ENCODE results near the gene TBX15.

The TBX15 gene

GRCh38 chr1:118997225-118997624 lies 9.1 kb upstream of the TBX15 start:
- H3K4me3 ChIP-seq (ENCODE audit: low read depth, low read length): no peak overlapping the region
- no peak for TF ChIP-seq CTCF (IDR thresholded peaks at IDR 0.05; ENCODE audit: control insufficient read depth, extremely low read depth, insufficient read depth)
- DNase-seq (ENCODE audit: low read depth): no peak

- no peak for DNase-seq (ENCODE audit: low read depth)
- H3K4me3 ChIP-seq (ENCODE audit: low read depth, low read length): no peak overlapping the region
- no peak for TF ChIP-seq CTCF (IDR thresholded peaks at IDR 0.05; ENCODE audit: control insufficient read depth, extremely low read depth, insufficient read depth)
Observed at GRCh38 chr1:118995312-118996016, 7.3 kb upstream of the TBX15 start.

- H3K4me3 ChIP-seq (ENCODE audit: low read depth, low read length): no peak overlapping the region
- no peak for TF ChIP-seq CTCF (IDR thresholded peaks at IDR 0.05; ENCODE audit: control insufficient read depth, extremely low read depth, insufficient read depth)
- no peak for DNase-seq (ENCODE audit: low read depth)
Observed at GRCh38 chr1:118993700-118994026, 5.5 kb upstream of the TBX15 start.

DNA sequence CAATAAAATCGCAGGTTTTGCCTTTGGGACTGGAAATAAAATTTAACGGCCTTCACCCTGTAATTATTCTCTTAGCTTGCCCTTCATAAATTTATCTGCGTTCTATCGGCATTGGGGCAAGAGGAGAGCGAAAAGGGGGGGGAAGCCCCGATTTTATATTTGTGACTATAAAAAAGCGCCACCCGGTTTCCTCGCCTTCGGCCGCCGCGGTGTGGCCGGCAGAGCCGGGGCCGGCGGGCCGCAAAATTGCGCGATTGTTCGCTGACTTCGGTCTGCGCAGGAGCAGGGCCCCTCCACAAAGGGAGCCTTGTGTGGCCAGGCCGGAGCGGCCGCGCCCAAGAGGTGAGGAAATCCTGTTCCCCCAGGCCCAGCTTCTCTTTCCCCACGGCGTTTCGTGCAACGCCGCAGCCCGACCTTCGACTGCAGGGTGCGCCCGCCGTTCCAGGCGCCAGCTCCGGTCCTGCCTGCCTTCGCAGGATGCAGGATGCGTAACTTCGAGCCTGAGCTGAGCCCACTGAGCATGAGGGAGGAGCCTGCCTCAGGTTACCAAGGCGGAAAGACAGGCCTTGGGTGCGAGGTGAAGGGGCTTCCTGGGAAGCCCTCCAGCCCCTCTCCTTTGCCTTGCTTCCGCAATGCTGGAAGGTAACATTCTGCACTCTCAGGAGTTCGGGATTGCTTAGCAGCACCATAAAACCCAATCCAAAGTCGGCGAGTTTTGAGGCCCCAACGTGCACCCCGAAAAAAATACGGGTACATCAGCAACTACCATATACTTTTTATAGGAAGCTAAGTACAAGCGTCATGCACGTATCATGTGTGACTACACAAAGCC lies 4.9 kb upstream of the TBX15 start:
- H3K4me3 ChIP-seq (ENCODE audit: low read depth, low read length): no peak overlapping the region
- no peak for TF ChIP-seq CTCF (IDR thresholded peaks at IDR 0.05; ENCODE audit: control insufficient read depth, extremely low read depth, insufficient read depth)

DNA sequence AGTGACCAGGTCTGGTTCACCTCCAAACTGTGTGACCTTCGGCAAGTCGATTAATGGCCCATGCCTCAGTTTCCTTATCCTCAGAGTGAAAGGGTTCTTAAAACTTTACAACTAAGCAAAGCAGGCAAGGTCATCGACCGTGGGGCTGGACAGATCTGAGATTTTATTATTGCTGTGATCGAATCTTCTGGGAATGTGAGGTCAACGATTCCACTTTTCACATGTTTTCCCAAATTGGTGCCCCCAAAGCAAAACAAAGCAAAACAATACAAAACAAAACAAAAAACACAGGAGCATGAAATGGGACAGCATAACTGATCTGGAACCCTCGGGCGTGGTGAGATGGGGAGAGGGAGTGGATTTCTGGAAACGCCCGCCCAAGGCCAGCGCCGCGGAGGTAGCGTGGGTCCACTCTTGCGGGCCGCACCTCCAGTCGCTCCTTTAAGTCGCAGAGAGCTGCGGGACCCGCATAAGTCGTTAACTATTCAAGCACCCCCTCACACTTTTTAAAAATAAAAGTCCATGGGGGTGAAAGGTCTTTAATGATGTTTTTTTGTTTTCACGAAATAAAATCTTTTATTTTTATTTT lies 4.2 kb upstream of the TBX15 start:
- no peak for TF ChIP-seq CTCF (IDR thresholded peaks at IDR 0.05; ENCODE audit: control insufficient read depth, extremely low read depth, insufficient read depth)
- DNase-seq (ENCODE audit: low read depth): no peak
- H3K4me3 ChIP-seq (ENCODE audit: low read depth, low read length): no peak overlapping the region

More for the DNA sequence above, 4.9 kb upstream of the TBX15 start:
- DNase-seq (ENCODE audit: low read depth): no peak

DNA sequence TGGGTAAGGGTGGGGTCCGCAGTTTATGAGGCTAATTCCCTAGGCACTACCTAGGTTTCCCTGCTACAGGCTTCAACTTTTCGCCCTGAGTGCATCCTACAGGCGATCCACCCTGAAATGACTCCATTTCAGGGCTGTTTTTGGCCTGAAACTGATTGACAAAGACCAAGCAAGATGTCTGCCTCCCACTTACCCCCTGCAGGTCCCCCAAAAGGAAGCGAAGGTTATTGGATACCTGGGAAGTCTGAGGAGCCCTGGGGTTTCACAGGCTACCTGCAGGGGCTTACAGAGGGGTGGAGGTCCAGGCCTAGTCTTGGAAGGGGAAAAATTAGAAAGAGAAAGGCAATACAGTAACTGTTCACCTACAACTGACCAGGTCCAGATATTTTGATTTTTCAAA lies 3.3 kb upstream of the TBX15 start:
- TF ChIP-seq CTCF (IDR thresholded peaks at IDR 0.05; ENCODE audit: control insufficient read depth, extremely low read depth, insufficient read depth): no peak
- no peak overlapping the region for H3K4me3 ChIP-seq (ENCODE audit: low read depth, low read length)
- no peak for DNase-seq (ENCODE audit: low read depth)
